ENCODE measurements around the gene FNDC3B.

The FNDC3B gene

DNA sequence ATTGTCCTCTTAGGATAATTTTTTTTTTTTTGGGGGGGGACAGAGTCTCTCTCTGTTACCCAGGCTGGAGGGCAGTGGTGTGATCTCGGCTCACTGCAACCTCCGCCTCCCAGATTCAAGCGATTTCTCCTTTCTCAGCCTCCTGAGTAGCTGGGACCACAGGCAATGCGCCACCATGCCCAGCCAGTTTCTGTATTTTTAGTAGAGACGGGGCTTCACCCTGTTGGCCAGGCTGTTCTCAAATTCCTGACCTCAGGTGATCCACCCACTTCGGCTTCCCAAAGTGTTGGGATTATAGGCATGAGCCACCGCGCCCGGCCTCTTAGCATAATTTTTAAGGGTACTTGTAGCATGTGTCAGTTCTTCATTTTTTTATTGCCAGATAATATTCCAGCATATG is 122.6 kb downstream of the FNDC3B start:
- H3K27ac ChIP-seq (ENCODE audit: low read length), result no peak overlapping the region
- H3K9ac ChIP-seq (ENCODE audit: low read length), result no peak overlapping the region
- H3K27me3 ChIP-seq (ENCODE audit: control insufficient read depth, insufficient read depth, low read length), result no peaks in the 10 kb centered on the region
- no peak overlapping the region for H3K4me3 ChIP-seq (ENCODE audit: low read length)
- H3K36me3 ChIP-seq (ENCODE audit: control insufficient read depth, low read depth, low read length), result no peaks in the 10 kb centered on the region
- peaks cover 37% of the 10 kb centered on the region for H3K4me1 ChIP-seq (ENCODE audit: control insufficient read depth, low read depth, low read length)
- no peaks in the 10 kb centered on the region for H3K9me3 ChIP-seq (ENCODE audit: control insufficient read depth, low read depth, low read length)

GRCh38 chr3:172163320-172163719 is 123.9 kb downstream of the FNDC3B start:
- H3K4me1 ChIP-seq (ENCODE audit: control insufficient read depth, low read depth, low read length), result peaks cover 27% of the 10 kb centered on the region
- no peaks in the 10 kb centered on the region for H3K9me3 ChIP-seq (ENCODE audit: control insufficient read depth, low read depth, low read length)
- no peak overlapping the region for H3K27ac ChIP-seq (ENCODE audit: low read length)

DNA sequence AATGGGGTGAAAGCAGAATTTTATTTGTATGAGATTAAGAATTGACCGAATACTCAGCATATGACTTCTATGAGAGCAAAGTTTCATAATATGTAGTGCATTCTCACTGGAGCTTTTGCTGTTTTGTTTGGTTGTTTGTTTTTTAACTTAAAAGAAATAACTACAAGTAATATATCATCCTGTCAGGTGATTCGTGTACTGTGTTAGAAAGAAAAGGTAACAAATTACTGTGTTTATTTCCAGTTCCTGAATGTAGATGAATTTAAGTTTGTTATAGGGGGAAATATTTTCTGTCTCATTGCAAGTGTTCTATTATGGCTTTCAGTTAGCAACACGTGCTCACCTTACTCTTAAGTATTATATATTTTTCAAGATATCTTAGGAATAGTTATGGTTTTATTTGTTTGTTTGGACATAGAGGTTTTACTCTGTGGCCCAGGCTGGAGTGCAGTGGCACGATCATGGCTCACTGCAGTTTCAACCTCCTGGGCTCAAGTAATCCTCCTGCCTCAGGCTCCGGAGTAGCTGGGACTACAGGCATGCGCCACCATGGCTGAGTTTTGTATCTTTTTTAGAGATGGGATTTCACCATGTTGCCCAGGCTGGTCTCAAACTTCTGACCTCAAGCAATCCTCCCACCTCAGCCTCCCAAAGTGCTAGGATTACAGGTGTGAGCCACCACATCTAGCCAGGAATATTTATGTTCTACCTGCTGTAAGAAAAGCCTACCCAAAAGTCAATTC is 125.4 kb downstream of the FNDC3B start:
- H3K27ac ChIP-seq (ENCODE audit: low read length), result no peak overlapping the region
- no peaks in the 10 kb centered on the region for H3K36me3 ChIP-seq (ENCODE audit: control insufficient read depth, low read depth, low read length)
- H3K9me3 ChIP-seq (ENCODE audit: control insufficient read depth, low read depth, low read length), result no peaks in the 10 kb centered on the region
- no peak overlapping the region for H3K4me3 ChIP-seq (ENCODE audit: low read length)
- peaks cover 26% of the 10 kb centered on the region for H3K4me1 ChIP-seq (ENCODE audit: control insufficient read depth, low read depth, low read length)
- no peaks in the 10 kb centered on the region for H3K27me3 ChIP-seq (ENCODE audit: control insufficient read depth, insufficient read depth, low read length)
- H3K9ac ChIP-seq (ENCODE audit: low read length), result no peak overlapping the region

More at GRCh38 chr3:172163320-172163719, 123.9 kb downstream of the FNDC3B start:
- Histone ChIP-seq H3K27me3 (ENCODE audit: control insufficient read depth, insufficient read depth, low read length) (no peaks in the 10 kb centered on the region), H3K9ac (ENCODE audit: low read length) (no peak overlapping the region), H3K4me3 (ENCODE audit: low read length) (no peak overlapping the region), H3K36me3 (ENCODE audit: control insufficient read depth, low read depth, low read length) (no peaks in the 10 kb centered on the region)

DNA sequence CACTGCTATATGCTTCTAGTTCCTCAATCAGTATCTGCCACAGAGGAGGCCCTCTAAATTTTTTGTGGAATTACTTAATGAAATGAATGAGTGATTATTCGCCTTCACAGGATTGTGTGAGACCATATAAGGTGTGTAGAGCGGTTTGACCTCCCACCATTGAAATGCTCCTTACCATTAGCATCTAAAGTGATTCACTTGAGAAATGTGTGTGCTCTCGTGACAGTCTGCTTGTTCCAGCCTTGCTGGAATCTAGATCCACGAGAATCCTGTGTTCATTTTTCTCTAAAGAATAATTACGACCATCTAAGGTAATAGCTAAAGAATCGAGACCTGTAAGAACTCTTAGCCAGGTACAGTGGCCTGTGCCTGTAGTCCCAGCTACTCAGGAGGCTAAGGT is 126.9 kb downstream of the FNDC3B start:
- Histone ChIP-seq H3K4me1 (ENCODE audit: control insufficient read depth, low read depth, low read length) (peaks cover 29% of the 10 kb centered on the region), H3K27ac (ENCODE audit: low read length) (no peak overlapping the region), H3K9ac (ENCODE audit: low read length) (no peak overlapping the region), H3K9me3 (ENCODE audit: control insufficient read depth, low read depth, low read length) (no peaks in the 10 kb centered on the region), H3K36me3 (ENCODE audit: control insufficient read depth, low read depth, low read length) (no peaks in the 10 kb centered on the region), H3K27me3 (ENCODE audit: control insufficient read depth, insufficient read depth, low read length) (no peaks in the 10 kb centered on the region), H3K4me3 (ENCODE audit: low read length) (no peak overlapping the region)

- Histone ChIP-seq H3K4me1 (ENCODE audit: control insufficient read depth, low read depth, low read length) (peaks cover 31% of the 10 kb centered on the region), H3K36me3 (ENCODE audit: control insufficient read depth, low read depth, low read length) (no peaks in the 10 kb centered on the region), H3K9ac (ENCODE audit: low read length) (no peak overlapping the region), H3K27me3 (ENCODE audit: control insufficient read depth, insufficient read depth, low read length) (no peaks in the 10 kb centered on the region), H3K4me3 (ENCODE audit: low read length) (no peak overlapping the region), H3K9me3 (ENCODE audit: control insufficient read depth, low read depth, low read length) (no peaks in the 10 kb centered on the region), H3K27ac (ENCODE audit: low read length) (no peak overlapping the region)
Observed at GRCh38 chr3:172166890-172167289, 127.5 kb downstream of the FNDC3B start.

DNA sequence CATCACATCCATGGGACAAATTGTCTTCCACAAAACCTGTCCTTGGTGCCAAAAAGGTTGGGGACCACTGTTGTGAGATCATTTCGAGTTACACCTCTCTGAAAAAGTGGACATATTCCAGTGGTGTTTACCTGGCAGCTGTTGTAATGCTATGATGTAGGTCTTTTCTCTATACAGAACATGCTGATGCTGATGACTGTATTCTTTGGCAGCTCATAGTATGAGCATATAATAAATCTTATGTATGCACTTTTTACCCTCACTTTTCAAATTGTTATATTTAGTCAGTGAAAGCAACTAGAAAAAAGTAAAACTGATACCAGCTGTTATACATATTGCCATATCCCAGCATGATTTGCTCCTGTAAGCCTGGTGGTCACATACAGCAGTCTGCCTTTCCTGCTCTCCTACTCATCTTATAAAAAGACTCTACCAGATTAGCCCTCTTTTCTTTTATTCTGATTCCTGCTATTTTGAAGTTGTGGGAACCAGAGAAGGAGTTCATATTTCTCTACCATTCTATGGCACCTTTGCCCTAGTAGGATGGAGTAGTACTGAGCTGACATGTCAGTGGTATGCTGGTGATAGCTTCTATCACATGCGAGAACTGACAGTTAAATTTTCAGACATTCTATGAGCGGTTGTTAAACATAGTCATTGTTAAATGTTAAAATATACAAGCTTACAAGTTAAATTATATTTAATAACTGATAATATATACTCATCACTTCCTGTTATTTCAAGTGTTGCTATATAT is 128.7 kb downstream of the FNDC3B start:
- no peak overlapping the region for H3K27ac ChIP-seq (ENCODE audit: low read length)
- H3K9ac ChIP-seq (ENCODE audit: low read length), result no peak overlapping the region
- no peaks in the 10 kb centered on the region for H3K36me3 ChIP-seq (ENCODE audit: control insufficient read depth, low read depth, low read length)
- H3K9me3 ChIP-seq (ENCODE audit: control insufficient read depth, low read depth, low read length), result no peaks in the 10 kb centered on the region
- H3K4me3 ChIP-seq (ENCODE audit: low read length), result no peak overlapping the region
- peaks cover 33% of the 10 kb centered on the region for H3K4me1 ChIP-seq (ENCODE audit: control insufficient read depth, low read depth, low read length)
- no peaks in the 10 kb centered on the region for H3K27me3 ChIP-seq (ENCODE audit: control insufficient read depth, insufficient read depth, low read length)

DNA sequence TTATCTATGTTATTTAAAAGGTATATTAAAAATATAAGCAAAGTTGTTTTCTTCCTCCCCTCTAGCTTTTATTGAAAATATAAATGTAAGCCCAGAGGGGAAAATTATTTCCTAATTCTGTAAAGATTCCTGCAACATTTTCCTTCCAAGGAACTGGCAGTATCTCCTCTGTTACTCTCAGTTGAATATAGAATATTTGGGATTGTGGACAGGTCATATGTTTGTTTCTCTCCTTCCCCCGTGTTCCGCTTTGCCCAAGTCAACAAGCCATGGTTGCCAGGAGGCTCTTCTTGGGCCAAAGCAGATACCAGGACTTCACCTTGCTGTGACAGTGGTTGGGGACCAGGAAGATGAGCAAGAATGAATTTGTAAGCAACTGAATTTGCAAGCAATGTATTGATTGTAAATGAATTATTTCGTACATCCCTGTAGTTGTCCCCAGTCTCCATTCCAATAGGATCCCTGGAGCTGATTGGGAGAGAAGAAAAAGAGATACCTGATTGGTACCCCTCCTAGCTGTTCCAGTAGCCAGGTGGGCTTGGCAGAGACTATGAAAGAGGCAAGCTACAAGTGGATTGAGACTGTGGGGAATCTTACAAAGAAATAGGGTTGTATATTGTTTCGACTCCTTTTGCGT is 130.8 kb downstream of the FNDC3B start:
- Histone ChIP-seq H3K9me3 (ENCODE audit: control insufficient read depth, low read depth, low read length) (no peaks in the 10 kb centered on the region), H3K36me3 (ENCODE audit: control insufficient read depth, low read depth, low read length) (no peaks in the 10 kb centered on the region), H3K27me3 (ENCODE audit: control insufficient read depth, insufficient read depth, low read length) (no peaks in the 10 kb centered on the region), H3K27ac (ENCODE audit: low read length) (no peak overlapping the region), H3K9ac (ENCODE audit: low read length) (no peak overlapping the region), H3K4me3 (ENCODE audit: low read length) (no peak overlapping the region), H3K4me1 (ENCODE audit: control insufficient read depth, low read depth, low read length) (peaks cover 46% of the 10 kb centered on the region)

GRCh38 chr3:172170841-172171240 is 131.5 kb downstream of the FNDC3B start:
- Histone ChIP-seq H3K9me3 (ENCODE audit: control insufficient read depth, low read depth, low read length) (no peaks in the 10 kb centered on the region), H3K9ac (ENCODE audit: low read length) (peak overlapping the region; percentile 17), H3K27me3 (ENCODE audit: control insufficient read depth, insufficient read depth, low read length) (no peaks in the 10 kb centered on the region), H3K27ac (ENCODE audit: low read length) (peak overlapping the region; percentile 1), H3K4me1 (ENCODE audit: control insufficient read depth, low read depth, low read length) (peaks cover 53% of the 10 kb centered on the region), H3K4me3 (ENCODE audit: low read length) (no peak overlapping the region), H3K36me3 (ENCODE audit: control insufficient read depth, low read depth, low read length) (no peaks in the 10 kb centered on the region)

GRCh38 chr3:172171396-172172075 is 132.2 kb downstream of the FNDC3B start:
- H3K4me3 ChIP-seq (ENCODE audit: low read length), result no peak overlapping the region
- H3K27ac ChIP-seq (ENCODE audit: low read length), result no peak overlapping the region
- H3K9ac ChIP-seq (ENCODE audit: low read length), result peak overlapping the region; percentile 17
- peaks cover 56% of the 10 kb centered on the region for H3K4me1 ChIP-seq (ENCODE audit: control insufficient read depth, low read depth, low read length)
- no peaks in the 10 kb centered on the region for H3K36me3 ChIP-seq (ENCODE audit: control insufficient read depth, low read depth, low read length)
- H3K27me3 ChIP-seq (ENCODE audit: control insufficient read depth, insufficient read depth, low read length), result no peaks in the 10 kb centered on the region
- H3K9me3 ChIP-seq (ENCODE audit: control insufficient read depth, low read depth, low read length), result no peaks in the 10 kb centered on the region

DNA sequence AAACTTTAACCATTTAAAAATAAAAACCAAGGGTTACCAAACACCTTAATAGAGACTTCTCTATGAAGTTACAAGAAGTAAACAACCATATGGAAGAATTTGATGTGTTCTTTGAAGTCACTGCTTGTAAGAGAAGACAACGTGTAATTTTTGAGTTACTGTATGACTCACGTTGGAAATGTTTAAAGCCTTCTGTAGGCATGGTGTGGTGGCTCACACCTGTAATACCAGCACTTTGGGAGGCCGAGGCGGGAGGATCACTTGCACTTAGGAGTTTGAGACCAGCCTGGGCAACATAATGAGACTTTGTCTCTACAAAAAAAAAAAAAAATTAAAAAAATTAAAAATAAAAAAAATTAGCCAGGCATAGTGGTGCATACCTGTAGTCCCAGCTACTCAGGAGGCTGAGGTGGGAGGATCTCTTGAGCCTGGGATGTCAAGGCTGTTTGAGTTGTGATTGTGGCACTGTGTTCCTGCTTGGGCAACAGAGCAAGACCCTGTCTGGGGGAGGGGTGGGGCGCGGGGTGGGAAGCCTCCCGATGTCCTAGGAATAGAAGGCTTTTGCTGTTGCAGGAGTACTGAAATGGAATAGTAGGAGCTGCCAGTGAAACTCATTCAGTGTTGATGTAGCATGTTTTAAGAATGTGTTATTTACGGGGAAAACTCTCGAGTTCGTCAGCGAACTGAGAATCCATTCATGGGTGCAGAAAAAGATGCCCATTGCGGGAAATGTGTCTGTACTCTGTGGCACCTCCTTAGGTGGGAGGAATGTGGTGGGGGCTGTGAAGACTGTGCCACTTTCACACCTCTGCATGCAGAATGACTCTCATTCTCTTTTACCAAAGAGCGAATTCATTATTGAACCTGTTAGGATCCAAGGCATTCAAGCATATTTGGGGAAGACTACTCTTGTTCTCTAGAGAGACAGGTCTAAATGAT is 134.2 kb downstream of the FNDC3B start:
- Histone ChIP-seq H3K4me3 (ENCODE audit: low read length) (no peak overlapping the region), H3K27me3 (ENCODE audit: control insufficient read depth, insufficient read depth, low read length) (no peaks in the 10 kb centered on the region), H3K9ac (ENCODE audit: low read length) (no peak overlapping the region), H3K9me3 (ENCODE audit: control insufficient read depth, low read depth, low read length) (no peaks in the 10 kb centered on the region), H3K4me1 (ENCODE audit: control insufficient read depth, low read depth, low read length) (peaks cover 64% of the 10 kb centered on the region), H3K27ac (ENCODE audit: low read length) (no peak overlapping the region), H3K36me3 (ENCODE audit: control insufficient read depth, low read depth, low read length) (no peaks in the 10 kb centered on the region)
